MCF 10A (cell line): Measurements from ENCODE around the gene PGM5. TPM values are rescaled to one million over a fixed set of nuclear protein-coding genes. Genes with fewer than 3 reads are reported as not detected.

Source experiments
- BruUV-seq: library from RNA; stranded (reverse); fragments of 400-500 nt; replicated peaks from 2 replicates; lab custom pipeline; 2021; lab: Mats Ljungman, UMichigan
- CTCF ChIA-PET: fragments of 300-600 bp; sonication (Branson Sonifier 250); formaldehyde crosslinking; extraction: SDS; loops from one replicate; lab custom pipeline; 2021; ENCODE audit warnings: antibody characterized with exemption, inconsistent platforms; lab: Yijun Ruan, JAX
- POLR2A ChIA-PET: fragments of 300-600, 350-650 bp; sonication (Branson Sonifier 250); formaldehyde crosslinking; extraction: SDS; loops from one replicate; lab custom pipeline; 2020; ENCODE audit warnings: antibody characterized with exemption, inconsistent platforms; lab: Yijun Ruan, JAX
- DNase-seq: peaks from one replicate; pipeline ENCODE4 v3.0.0-alpha.2; 2018; ENCODE audit not compliant: unreplicated experiment
- H3K27ac Mint-ChIP-seq: one replicate; pipeline ENCODE4 v1.8.0; 2022; ENCODE audit warnings: mild to moderate bottlenecking, low read depth, mixed read lengths; ENCODE audit not compliant: unreplicated experiment
- H3K27me3 Mint-ChIP-seq: one replicate; pipeline ENCODE4 v1.8.0; 2022; ENCODE audit warnings: mixed read lengths; ENCODE audit not compliant: insufficient read depth, unreplicated experiment
- H3K36me3 Mint-ChIP-seq: one replicate; pipeline ENCODE4 v1.8.0; 2022; ENCODE audit warnings: mild to moderate bottlenecking, moderate library complexity, mixed read lengths; ENCODE audit not compliant: insufficient read depth, unreplicated experiment
- H3K4me1 Mint-ChIP-seq: one replicate; pipeline ENCODE4 v1.8.0; 2022; ENCODE audit warnings: mixed read lengths; ENCODE audit not compliant: insufficient read depth, unreplicated experiment
- H3K4me3 Mint-ChIP-seq: one replicate; pipeline ENCODE4 v1.8.0; 2022; ENCODE audit warnings: mild to moderate bottlenecking, moderate library complexity, mixed read lengths; ENCODE audit not compliant: unreplicated experiment
- H3K9me3 Mint-ChIP-seq: one replicate; pipeline ENCODE4 v1.8.0; 2022; ENCODE audit warnings: mixed read lengths; ENCODE audit not compliant: unreplicated experiment
- intact Hi-C: fragments of 100-400 bp; cut with micrococcal nuclease; formaldehyde crosslinking; loops from 2 replicates; pipeline ENCODE4 v1.14.1; 2022
- total RNA-seq: library from RNA; stranded (reverse); gene quantifications from 2 replicates; pipeline ENCODE4 v1.2.3, GENCODE V29; 2022
- TF ChIP-seq, protein P1 (sequence below): fragments of 200-600 bp; IDR thresholded peaks from one replicate; pipeline ENCODE4 v1.8.0; 2022; ENCODE audit warnings: antibody characterized with exemption, mild to moderate bottlenecking; ENCODE audit not compliant: unreplicated experiment

Gene PGM5
- total RNA-seq, 1 experiment from 2014 or later, result not detected

DNA sequence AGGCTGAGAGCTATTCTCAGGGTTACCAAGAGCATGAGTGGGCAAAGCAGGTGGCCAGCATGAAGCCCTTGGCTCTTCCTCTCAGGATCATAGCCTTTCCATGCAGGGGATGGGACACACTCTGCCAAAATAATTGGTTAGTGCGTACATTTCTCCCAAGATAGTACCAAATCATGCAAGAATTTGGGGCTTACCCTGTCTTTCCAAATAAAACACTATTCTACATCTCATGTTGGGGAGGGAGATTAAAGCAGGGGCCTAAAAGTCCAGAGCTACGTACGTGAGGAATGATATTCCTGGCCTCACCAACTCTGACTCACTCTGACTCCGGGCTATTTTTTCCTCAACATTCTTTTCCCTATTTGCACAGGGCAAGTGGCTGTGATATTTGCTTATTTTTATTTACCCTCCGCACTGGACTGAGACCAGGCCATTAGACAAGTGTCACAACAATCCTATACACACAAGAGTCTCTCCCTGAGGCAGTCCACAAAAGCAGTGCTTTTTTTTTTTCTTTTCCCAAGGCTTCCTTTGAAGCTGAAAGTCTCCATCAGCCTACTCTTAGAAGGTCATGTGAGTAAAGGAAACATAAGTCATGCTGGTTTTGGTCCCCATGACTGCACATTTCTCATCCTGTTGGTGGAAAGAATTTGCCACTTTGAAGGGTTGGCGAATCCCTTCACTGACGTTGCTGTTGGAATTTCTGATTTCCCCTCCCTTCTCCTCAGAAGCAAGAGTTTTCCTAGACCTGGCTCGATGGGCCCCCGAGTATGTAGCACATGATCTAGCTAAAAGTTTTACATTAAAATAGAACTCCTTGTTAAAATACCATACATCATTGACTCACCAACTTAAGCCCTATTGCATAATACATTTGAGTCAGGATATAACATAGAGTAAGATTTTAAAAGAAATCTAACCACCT is 144.3 kb downstream of the PGM5 start:
- TF ChIP-seq, protein P1, sequence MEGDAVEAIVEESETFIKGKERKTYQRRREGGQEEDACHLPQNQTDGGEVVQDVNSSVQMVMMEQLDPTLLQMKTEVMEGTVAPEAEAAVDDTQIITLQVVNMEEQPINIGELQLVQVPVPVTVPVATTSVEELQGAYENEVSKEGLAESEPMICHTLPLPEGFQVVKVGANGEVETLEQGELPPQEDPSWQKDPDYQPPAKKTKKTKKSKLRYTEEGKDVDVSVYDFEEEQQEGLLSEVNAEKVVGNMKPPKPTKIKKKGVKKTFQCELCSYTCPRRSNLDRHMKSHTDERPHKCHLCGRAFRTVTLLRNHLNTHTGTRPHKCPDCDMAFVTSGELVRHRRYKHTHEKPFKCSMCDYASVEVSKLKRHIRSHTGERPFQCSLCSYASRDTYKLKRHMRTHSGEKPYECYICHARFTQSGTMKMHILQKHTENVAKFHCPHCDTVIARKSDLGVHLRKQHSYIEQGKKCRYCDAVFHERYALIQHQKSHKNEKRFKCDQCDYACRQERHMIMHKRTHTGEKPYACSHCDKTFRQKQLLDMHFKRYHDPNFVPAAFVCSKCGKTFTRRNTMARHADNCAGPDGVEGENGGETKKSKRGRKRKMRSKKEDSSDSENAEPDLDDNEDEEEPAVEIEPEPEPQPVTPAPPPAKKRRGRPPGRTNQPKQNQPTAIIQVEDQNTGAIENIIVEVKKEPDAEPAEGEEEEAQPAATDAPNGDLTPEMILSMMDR, result no peak
- intact Hi-C loops, result no loop called here
- no peaks in the 10 kb centered on the region for H3K36me3 Mint-ChIP-seq
- POLR2A ChIA-PET, result interaction anchor here (0.8 to 1.5 kb wide), 3 partner anchors 10 to 38 kb away, joined by 3 to 7 read pairs (median 6); no protein-coding TSS in a partner anchor
- no peaks in the 10 kb centered on the region for H3K9me3 Mint-ChIP-seq
- no peak overlapping the region for H3K4me3 Mint-ChIP-seq
- BruUV-seq, result no TSS peak
- peak; percentile 62 for DNase-seq
- peaks cover 17% of the 10 kb centered on the region for H3K4me1 Mint-ChIP-seq
- no peaks in the 10 kb centered on the region for H3K27me3 Mint-ChIP-seq
- CTCF ChIA-PET, result interaction anchor here (0.5 to 4.6 kb wide), 8 partner anchors 8 to 347 kb away, joined by 3 to 26 read pairs (median 3); no protein-coding TSS in a partner anchor
- H3K27ac Mint-ChIP-seq, result no peak overlapping the region

DNA sequence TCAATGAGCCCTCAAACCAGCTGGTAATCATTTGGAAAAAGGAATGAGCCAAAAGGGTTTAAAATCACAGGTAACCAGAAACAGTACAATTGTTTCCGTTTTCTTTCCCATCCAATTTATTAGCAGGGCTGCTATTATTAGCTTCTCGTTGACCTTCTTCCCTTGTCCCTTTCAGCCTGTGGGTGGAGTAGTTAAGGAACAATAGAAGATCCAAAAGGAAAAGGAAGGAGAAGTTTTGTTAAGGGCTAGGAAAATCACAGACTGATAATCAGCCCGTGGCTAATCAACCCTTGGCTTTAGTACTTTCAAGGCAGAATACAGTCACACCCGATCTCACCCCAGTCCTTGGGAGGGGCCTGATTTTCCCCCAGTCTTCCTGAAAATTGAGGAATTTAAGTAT is 145.9 kb downstream of the PGM5 start:
- Mint-ChIP-seq H3K36me3 (no peaks in the 10 kb centered on the region), H3K4me3 (no peak overlapping the region), H3K9me3 (no peaks in the 10 kb centered on the region), H3K4me1 (peaks cover 17% of the 10 kb centered on the region), H3K27ac (no peak overlapping the region), H3K27me3 (no peaks in the 10 kb centered on the region)
- no peak for DNase-seq
- ChIA-PET CTCF (no interaction called here), POLR2A (interaction anchor here (1.3 kb wide), 1 partner anchor 13 kb away, joined by 7 read pairs; no protein-coding TSS in a partner anchor)
- intact Hi-C loops, result no loop called here
- TF ChIP-seq, protein P1, result no peak
- no TSS peak for BruUV-seq

DNA sequence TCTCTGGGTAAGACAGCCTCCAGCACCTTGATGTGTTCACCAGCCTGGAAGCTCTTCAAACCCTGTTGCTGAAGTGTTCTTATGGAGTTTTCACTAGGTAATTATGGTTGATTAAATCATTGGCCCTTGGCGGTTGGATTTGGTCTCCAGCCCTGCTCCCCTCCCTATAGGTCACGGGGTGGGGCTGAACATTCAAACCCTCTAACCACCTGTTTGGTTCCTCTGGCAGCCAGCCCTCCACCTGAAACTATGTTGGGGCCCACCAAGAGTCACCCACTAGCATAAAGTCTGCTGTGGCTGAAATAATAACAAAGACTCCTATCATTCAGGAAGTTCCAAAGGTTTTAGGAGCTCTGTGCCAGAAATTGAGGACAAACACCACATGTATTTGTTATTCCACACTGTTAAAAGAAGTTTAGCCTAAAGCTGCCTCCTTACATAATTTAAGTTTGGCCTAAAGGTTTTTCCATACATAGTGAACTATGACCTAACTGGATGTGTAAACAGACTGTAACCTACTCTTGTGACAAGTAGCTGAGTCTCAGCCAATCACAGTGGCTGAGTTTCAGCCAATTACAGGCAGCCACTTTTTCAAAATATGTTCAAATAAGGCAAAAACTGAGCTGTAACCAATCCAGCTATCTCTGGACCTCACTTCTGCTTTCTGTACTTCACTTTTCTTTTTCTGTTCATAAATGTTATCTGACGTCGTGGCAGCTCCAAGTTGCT is 149.4 kb downstream of the PGM5 start:
- ChIA-PET POLR2A (interaction anchor here (0.5 to 0.7 kb wide), 2 partner anchors 10 to 300 kb away, joined by 3 read pairs; no protein-coding TSS in a partner anchor), CTCF (interaction anchor here (0.5 to 1.9 kb wide), 16 partner anchors 12 to 1227 kb away, joined by 3 to 10 read pairs (median 4); partner anchors contain the start of gene FXN)
- TF ChIP-seq, protein P1, result no peak
- DNase-seq, result no peak
- no peak overlapping the region for H3K4me3 Mint-ChIP-seq
- H3K9me3 Mint-ChIP-seq, result no peaks in the 10 kb centered on the region
- H3K27me3 Mint-ChIP-seq, result no peaks in the 10 kb centered on the region
- H3K36me3 Mint-ChIP-seq, result no peaks in the 10 kb centered on the region
- BruUV-seq, result no TSS peak
- H3K4me1 Mint-ChIP-seq, result peaks cover 8% of the 10 kb centered on the region
- H3K27ac Mint-ChIP-seq, result no peak overlapping the region
- intact Hi-C loops, result loop anchor here (5.0 kb wide), 1 partner anchor 61 kb away; no protein-coding TSS in a partner anchor
